ENCODE measurements around the gene SORCS1. TPM values are rescaled to one million over a fixed set of nuclear protein-coding genes. Genes with fewer than 3 reads are reported as not detected.

The SORCS1 gene
- total RNA-seq, 1 experiment from 2014 or later: not detected

DNA sequence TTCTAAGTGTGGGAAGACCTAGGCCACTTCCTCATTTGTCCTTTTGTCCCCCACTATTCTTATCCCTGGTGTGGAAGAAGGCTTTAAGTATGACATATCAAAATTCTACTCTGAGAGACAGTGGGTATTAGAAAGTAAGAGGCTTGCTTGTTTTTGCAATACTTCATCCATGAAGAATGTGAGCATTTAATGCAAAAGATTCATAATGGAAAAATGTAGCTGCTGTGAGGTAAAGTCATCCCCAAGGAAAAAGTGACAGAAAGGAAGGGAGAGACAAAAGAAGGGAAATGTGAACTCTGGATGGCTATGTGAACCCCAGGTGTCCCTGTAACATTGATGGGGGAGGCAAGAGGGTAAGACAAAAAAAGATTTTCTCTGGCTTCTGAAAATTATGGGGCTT, 607.5 kb downstream of the SORCS1 start:
- POLR2A ChIA-PET: no interaction called here
- H3K4me3 ChIP-seq (ENCODE audit: low read depth, low read length): no peak overlapping the region

DNA sequence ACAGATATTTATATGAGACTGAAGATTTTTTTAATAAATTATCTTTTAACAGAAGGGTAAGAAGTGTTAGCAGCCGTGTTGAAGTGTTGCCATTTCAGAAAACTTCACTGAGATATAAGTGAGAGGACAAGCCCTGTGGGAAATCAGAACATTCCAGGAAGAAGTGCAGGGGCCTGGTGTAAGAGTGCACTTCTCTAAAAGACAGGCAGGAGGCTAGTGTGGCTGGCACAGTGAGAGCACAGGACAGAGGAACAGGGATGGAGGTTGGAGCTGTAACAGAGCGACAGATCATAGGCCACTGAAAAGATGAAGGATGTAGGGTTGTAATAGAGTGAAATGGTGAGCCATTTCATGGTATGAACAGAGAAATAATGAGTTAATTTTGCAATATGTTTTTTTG, 608.9 kb downstream of the SORCS1 start:
- H3K9me3 ChIP-seq: no peaks in the 10 kb centered on the region
- H3K4me1 ChIP-seq: no peaks in the 10 kb centered on the region
- no peak overlapping the region for H3K4me3 ChIP-seq (ENCODE audit: low read depth, low read length)
- intact Hi-C loops (cut with micrococcal nuclease; ENCODE audit: unreplicated experiment): no loop called here
- Mint-ChIP-seq H3K4me1 (ENCODE audit: low read depth, unreplicated experiment) (no peaks in the 10 kb centered on the region), H3K36me3 (ENCODE audit: insufficient read depth, unreplicated experiment) (no peaks in the 10 kb centered on the region), H3K9me3 (ENCODE audit: unreplicated experiment) (no peaks in the 10 kb centered on the region), H3K4me3 (ENCODE audit: unreplicated experiment) (no peak overlapping the region), H3K27ac (ENCODE audit: unreplicated experiment) (no peak overlapping the region), H3K27me3 (ENCODE audit: insufficient read depth, unreplicated experiment) (no peaks in the 10 kb centered on the region)
- no peaks in the 10 kb centered on the region for H3K27me3 ChIP-seq (replicated peaks; ENCODE audit: control insufficient read depth, insufficient read depth, low read length)
- no TSS peak for BruUV-seq (replicated peaks)
- ChIA-PET CTCF (no interaction called here), POLR2A (no interaction called here)
- TF ChIP-seq, protein P1, sequence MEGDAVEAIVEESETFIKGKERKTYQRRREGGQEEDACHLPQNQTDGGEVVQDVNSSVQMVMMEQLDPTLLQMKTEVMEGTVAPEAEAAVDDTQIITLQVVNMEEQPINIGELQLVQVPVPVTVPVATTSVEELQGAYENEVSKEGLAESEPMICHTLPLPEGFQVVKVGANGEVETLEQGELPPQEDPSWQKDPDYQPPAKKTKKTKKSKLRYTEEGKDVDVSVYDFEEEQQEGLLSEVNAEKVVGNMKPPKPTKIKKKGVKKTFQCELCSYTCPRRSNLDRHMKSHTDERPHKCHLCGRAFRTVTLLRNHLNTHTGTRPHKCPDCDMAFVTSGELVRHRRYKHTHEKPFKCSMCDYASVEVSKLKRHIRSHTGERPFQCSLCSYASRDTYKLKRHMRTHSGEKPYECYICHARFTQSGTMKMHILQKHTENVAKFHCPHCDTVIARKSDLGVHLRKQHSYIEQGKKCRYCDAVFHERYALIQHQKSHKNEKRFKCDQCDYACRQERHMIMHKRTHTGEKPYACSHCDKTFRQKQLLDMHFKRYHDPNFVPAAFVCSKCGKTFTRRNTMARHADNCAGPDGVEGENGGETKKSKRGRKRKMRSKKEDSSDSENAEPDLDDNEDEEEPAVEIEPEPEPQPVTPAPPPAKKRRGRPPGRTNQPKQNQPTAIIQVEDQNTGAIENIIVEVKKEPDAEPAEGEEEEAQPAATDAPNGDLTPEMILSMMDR (IDR thresholded peaks at IDR 0.05; ENCODE audit: insufficient read depth in 1 of 2, low read depth in 1 of 2, low read length in 1 of 2, severe bottlenecking in 1 of 2, unreplicated experiment in 1 of 2): no peak
- H3K36me3 ChIP-seq (ENCODE audit: control insufficient read depth, insufficient read depth, low read length): no peaks in the 10 kb centered on the region
- DNase-seq: no peak

More for the DNA sequence above, 607.5 kb downstream of the SORCS1 start:
- no peaks in the 10 kb centered on the region for H3K4me1 ChIP-seq
- no peaks in the 10 kb centered on the region for H3K36me3 ChIP-seq (ENCODE audit: control insufficient read depth, insufficient read depth, low read length)
- Mint-ChIP-seq H3K36me3 (ENCODE audit: insufficient read depth, unreplicated experiment) (no peaks in the 10 kb centered on the region), H3K4me3 (ENCODE audit: unreplicated experiment) (no peak overlapping the region), H3K27ac (ENCODE audit: unreplicated experiment) (no peak overlapping the region), H3K4me1 (ENCODE audit: low read depth, unreplicated experiment) (no peaks in the 10 kb centered on the region), H3K9me3 (ENCODE audit: unreplicated experiment) (no peaks in the 10 kb centered on the region), H3K27me3 (ENCODE audit: insufficient read depth, unreplicated experiment) (no peaks in the 10 kb centered on the region)
- CTCF ChIA-PET: no interaction called here
- no TSS peak for BruUV-seq (replicated peaks)
- DNase-seq: no peak
- TF ChIP-seq, protein P1 (IDR thresholded peaks at IDR 0.05; ENCODE audit: insufficient read depth in 1 of 2, low read depth in 1 of 2, low read length in 1 of 2, severe bottlenecking in 1 of 2, unreplicated experiment in 1 of 2): no peak
- intact Hi-C loops (cut with micrococcal nuclease; ENCODE audit: unreplicated experiment): no loop called here
- H3K9me3 ChIP-seq: no peaks in the 10 kb centered on the region
- H3K27me3 ChIP-seq (replicated peaks; ENCODE audit: control insufficient read depth, insufficient read depth, low read length): no peaks in the 10 kb centered on the region

DNA sequence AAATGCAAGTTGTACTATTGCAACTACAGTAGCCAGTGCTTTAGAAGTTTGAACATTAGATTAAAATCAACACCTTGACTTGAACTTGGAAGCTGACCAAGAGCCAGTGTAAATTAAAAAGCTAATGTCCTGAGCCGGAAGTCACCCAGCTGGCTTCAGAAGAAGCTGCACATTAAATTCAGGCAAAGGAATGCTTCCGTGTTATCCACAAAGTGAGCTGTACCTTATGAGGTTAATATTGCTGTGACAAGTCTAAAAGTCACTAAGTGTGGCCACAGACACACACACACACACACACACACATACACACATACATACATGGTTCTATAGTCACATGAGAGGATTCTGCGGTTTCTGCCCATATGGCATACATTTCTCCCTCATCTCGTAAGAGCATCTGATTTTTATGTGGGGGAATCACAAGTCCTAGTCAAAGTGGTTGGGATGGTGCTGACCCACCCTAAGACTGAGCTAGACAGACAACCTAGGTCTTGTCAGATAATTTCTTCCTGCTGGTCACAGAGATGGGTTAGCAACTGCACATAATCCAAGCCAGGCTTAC, 612.9 kb downstream of the SORCS1 start:
- Mint-ChIP-seq H3K36me3 (ENCODE audit: insufficient read depth, unreplicated experiment) (no peaks in the 10 kb centered on the region), H3K27ac (ENCODE audit: unreplicated experiment) (no peak overlapping the region), H3K9me3 (ENCODE audit: unreplicated experiment) (no peaks in the 10 kb centered on the region), H3K27me3 (ENCODE audit: insufficient read depth, unreplicated experiment) (no peaks in the 10 kb centered on the region), H3K4me1 (ENCODE audit: low read depth, unreplicated experiment) (no peaks in the 10 kb centered on the region), H3K4me3 (ENCODE audit: unreplicated experiment) (no peak overlapping the region)
- ChIA-PET POLR2A (no interaction called here), CTCF (no interaction called here)
- Histone ChIP-seq H3K4me1 (no peaks in the 10 kb centered on the region), H3K4me3 (ENCODE audit: low read depth, low read length) (no peak overlapping the region), H3K36me3 (ENCODE audit: control insufficient read depth, insufficient read depth, low read length) (no peaks in the 10 kb centered on the region), H3K27me3 (replicated peaks; ENCODE audit: control insufficient read depth, insufficient read depth, low read length) (no peaks in the 10 kb centered on the region), H3K9me3 (no peaks in the 10 kb centered on the region)
- DNase-seq: no peak
- intact Hi-C loops (cut with micrococcal nuclease; ENCODE audit: unreplicated experiment): no loop called here
- TF ChIP-seq, protein P1 (IDR thresholded peaks at IDR 0.05; ENCODE audit: insufficient read depth in 1 of 2, low read depth in 1 of 2, low read length in 1 of 2, severe bottlenecking in 1 of 2, unreplicated experiment in 1 of 2): no peak
- BruUV-seq (replicated peaks): no TSS peak

Data from Caco-2 (cell line).